Neural progenitor cell (in vitro differentiated cells): ENCODE results near the gene CPNE4.

Experiments
- EZH2 ChIP-seq: fragments of 200-600 bp; sonication (generic); IDR thresholded peaks from 2 replicates; pipeline ENCODE4 v1.6.1; 2017; ENCODE audit warnings: antibody characterized with exemption, mild to moderate bottlenecking, moderate library complexity
- EZH2phosphoT487 ChIP-seq: fragments of 200-600 bp; sonication (generic); IDR thresholded peaks from 2 replicates; pipeline ENCODE4 v1.6.1; 2017; ENCODE audit warnings: antibody characterized with exemption
- TF ChIP-seq, protein P1 (sequence below): fragments of 200-600 bp; sonication (generic); IDR thresholded peaks from 2 replicates; pipeline ENCODE4 v1.5.1; 2017; ENCODE audit warnings: antibody characterized with exemption, mild to moderate bottlenecking

DNA sequence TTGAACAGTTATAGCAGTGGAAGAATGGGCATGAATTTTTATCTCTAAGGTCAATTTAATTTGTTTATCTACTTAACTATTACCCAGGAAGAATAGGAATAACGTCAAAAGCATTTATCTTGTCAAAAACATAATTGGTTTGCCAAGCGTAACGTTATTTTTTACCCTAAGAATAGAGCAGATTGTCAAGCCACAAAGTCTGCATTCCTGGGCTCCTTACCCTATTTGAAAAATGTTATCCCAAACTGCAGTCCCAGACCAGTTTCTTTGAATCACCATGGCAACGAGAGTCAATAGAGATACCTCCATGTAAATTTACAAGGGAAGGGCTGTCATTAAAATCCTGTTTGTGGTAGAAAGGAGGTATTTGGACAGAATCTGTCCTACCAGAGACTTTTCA is 61.1 kb downstream of the CPNE4 start:
- TF ChIP-seq, protein P1, sequence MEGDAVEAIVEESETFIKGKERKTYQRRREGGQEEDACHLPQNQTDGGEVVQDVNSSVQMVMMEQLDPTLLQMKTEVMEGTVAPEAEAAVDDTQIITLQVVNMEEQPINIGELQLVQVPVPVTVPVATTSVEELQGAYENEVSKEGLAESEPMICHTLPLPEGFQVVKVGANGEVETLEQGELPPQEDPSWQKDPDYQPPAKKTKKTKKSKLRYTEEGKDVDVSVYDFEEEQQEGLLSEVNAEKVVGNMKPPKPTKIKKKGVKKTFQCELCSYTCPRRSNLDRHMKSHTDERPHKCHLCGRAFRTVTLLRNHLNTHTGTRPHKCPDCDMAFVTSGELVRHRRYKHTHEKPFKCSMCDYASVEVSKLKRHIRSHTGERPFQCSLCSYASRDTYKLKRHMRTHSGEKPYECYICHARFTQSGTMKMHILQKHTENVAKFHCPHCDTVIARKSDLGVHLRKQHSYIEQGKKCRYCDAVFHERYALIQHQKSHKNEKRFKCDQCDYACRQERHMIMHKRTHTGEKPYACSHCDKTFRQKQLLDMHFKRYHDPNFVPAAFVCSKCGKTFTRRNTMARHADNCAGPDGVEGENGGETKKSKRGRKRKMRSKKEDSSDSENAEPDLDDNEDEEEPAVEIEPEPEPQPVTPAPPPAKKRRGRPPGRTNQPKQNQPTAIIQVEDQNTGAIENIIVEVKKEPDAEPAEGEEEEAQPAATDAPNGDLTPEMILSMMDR: no peak
- no peak for TF ChIP-seq EZH2
- TF ChIP-seq EZH2phosphoT487: no peak
